H1 (cell line): Measurements from ENCODE around the gene DAZL. TPM values are rescaled to one million over a fixed set of nuclear protein-coding genes. Genes with fewer than 3 reads are reported as not detected.

Experiments
- CTCF ChIA-PET: fragments of 300-600 bp; sonication (Branson Sonifier 250); formaldehyde crosslinking; loops from one replicate; lab custom pipeline; 2021; ENCODE audit not compliant: partially characterized antibody; lab: Charles Lee
- POLR2A ChIA-PET: fragments of 300-600 bp; sonication (Branson Sonifier 250); formaldehyde crosslinking; loops from one replicate; lab custom pipeline; 2021; ENCODE audit warnings: inconsistent platforms; ENCODE audit not compliant: partially characterized antibody; lab: Charles Lee
- DNase-seq, 2 experiments: peaks; one replicate each; pipeline versions ENCODE4 v3.0.0 to v3.0.0-alpha.2; 2010 to 2022; ENCODE audit warnings: low spot score in 2 of 2, low read depth in 1 of 2, mixed read lengths in 1 of 2
- FAIRE-seq: peaks from 2 replicates; lab custom pipeline; 2011; peaks lifted over from hg19 to GRCh38; lab: Jason Lieb, UNC
- H2AFZ ChIP-seq: 2 replicates; pipeline ENCODE4 v1.8.1; 2012; ENCODE audit warnings: low read length, inconsistent platforms
- H2AK5ac ChIP-seq: 2 replicates; pipeline ENCODE4 v1.6.1; 2013; ENCODE audit warnings: low read depth, low read length
- H2BK120ac ChIP-seq: replicated peaks from 2 replicates; pipeline ENCODE3; 2013; ENCODE audit warnings: low read depth, low read length, inconsistent platforms
- H2BK12ac ChIP-seq: 2 replicates; pipeline ENCODE4 v1.6.1; 2013; ENCODE audit warnings: low read depth, low read length
- H2BK15ac ChIP-seq: 2 replicates; pipeline ENCODE4 v1.6.1; 2013; ENCODE audit warnings: low read length
- H2BK20ac ChIP-seq: 2 replicates; pipeline ENCODE4 v1.6.1; 2013; ENCODE audit warnings: low read length
- H2BK5ac ChIP-seq: 2 replicates; pipeline ENCODE4 v1.6.1; 2013; ENCODE audit warnings: low read depth, low read length
- H3K14ac ChIP-seq: 2 replicates; pipeline ENCODE4 v1.6.1; 2013; ENCODE audit warnings: inconsistent platforms; ENCODE audit not compliant: insufficient read length
- H3K18ac ChIP-seq: 2 replicates; pipeline ENCODE4 v1.6.1; 2013; ENCODE audit warnings: low read length; ENCODE audit errors: extremely low read depth
- H3K23ac ChIP-seq: 2 replicates; pipeline ENCODE4 v1.6.1; 2013; ENCODE audit warnings: inconsistent platforms; ENCODE audit not compliant: insufficient read length
- H3K23me2 ChIP-seq: 2 replicates; pipeline ENCODE4 v1.6.1; 2013; ENCODE audit warnings: low read depth, low read length
- H3K27ac ChIP-seq: 2 replicates; pipeline ENCODE4 v1.6.1; 2011; ENCODE audit warnings: low read depth, low read length, inconsistent platforms
- H3K27me3 ChIP-seq, 4 experiments: replicated peaks in 1 of 4; 1 replicate in 1 of 4; 2 replicates in 3 of 4; pipeline versions ENCODE4 v1.6.1 to v1.8.1; 2011 to 2013; ENCODE audit warnings: low read length in 3 of 4, mild to moderate bottlenecking in 3 of 4, inconsistent platforms in 2 of 4, mixed read lengths in 2 of 4, moderate library complexity in 1 of 4; ENCODE audit not compliant: control insufficient read depth in 3 of 4, insufficient read depth in 3 of 4; ENCODE audit errors: extremely low read depth in 1 of 4
- H3K36me3 ChIP-seq, 4 experiments: 2 replicates each; pipeline versions ENCODE4 v1.6.1 to v1.8.1; 2011 to 2013; ENCODE audit warnings: mild to moderate bottlenecking in 4 of 4, low read length in 3 of 4, moderate library complexity in 2 of 4, control low read depth in 1 of 4, inconsistent platforms in 1 of 4; ENCODE audit not compliant: insufficient read depth in 4 of 4, control insufficient read depth in 2 of 4
- H3K4ac ChIP-seq: replicated peaks from 2 replicates; pipeline ENCODE3; 2013; ENCODE audit warnings: low read length, low read depth, mixed read lengths, inconsistent platforms; ENCODE audit not compliant: insufficient read length
- H3K4me1 ChIP-seq, 4 experiments: replicated peaks in 1 of 4; 1 replicate in 1 of 4; 2 replicates in 3 of 4; pipeline versions ENCODE4 v1.6.1 to v1.8.1; 2011 to 2013; ENCODE audit warnings: low read length in 3 of 4, inconsistent platforms in 2 of 4, mixed read lengths in 1 of 4; ENCODE audit not compliant: insufficient read depth in 4 of 4, control insufficient read depth in 3 of 4
- H3K4me2 ChIP-seq, 2 experiments: 2 replicates each; pipeline versions ENCODE4 v1.6.1 to v1.8.1; 2011 to 2013; ENCODE audit warnings: low read depth in 2 of 2, low read length in 2 of 2, control low read depth in 1 of 2, inconsistent platforms in 1 of 2, mild to moderate bottlenecking in 1 of 2; ENCODE audit not compliant: insufficient read depth in 1 of 2
- H3K4me3 ChIP-seq, 4 experiments: fragments of 200-600, 300-600 bp in 1 of 4; sonication (generic), shearing (Covaris generic), sonication (Bioruptor Twin) in 1 of 4; 2 replicates each; pipeline versions ENCODE4 v1.5.1 to v1.8.1; 2011 to 2016; ENCODE audit warnings: low read length in 4 of 4, low read depth in 3 of 4, control low read depth in 2 of 4, inconsistent platforms in 2 of 4, mild to moderate bottlenecking in 2 of 4, mixed read lengths in 1 of 4, moderate library complexity in 1 of 4; ENCODE audit not compliant: insufficient read depth in 2 of 4; ENCODE audit errors: extremely low read depth in 1 of 4
- H3K56ac ChIP-seq: replicated peaks from 2 replicates; pipeline ENCODE3; 2013; ENCODE audit warnings: low read depth, mild to moderate bottlenecking, mixed read lengths, low read length, inconsistent platforms; ENCODE audit not compliant: insufficient read length
- H3K79me1 ChIP-seq: 2 replicates; pipeline ENCODE4 v1.6.1; 2013; ENCODE audit warnings: low read depth, low read length, control low read depth
- H3K79me2 ChIP-seq, 2 experiments: 2 replicates each; pipeline versions ENCODE4 v1.6.1 to v1.8.1; 2012 to 2013; ENCODE audit warnings: low read length in 2 of 2, mild to moderate bottlenecking in 2 of 2, inconsistent platforms in 1 of 2; ENCODE audit not compliant: insufficient read depth in 2 of 2, control insufficient read depth in 1 of 2
- H3K9ac ChIP-seq, 4 experiments: replicated peaks in 1 of 4; 1 replicate in 1 of 4; 2 replicates in 3 of 4; pipeline versions ENCODE4 v1.6.1 to v1.8.1; 2011 to 2013; ENCODE audit warnings: low read depth in 3 of 4, low read length in 3 of 4, control low read depth in 2 of 4, mild to moderate bottlenecking in 2 of 4, moderate library complexity in 2 of 4, inconsistent platforms in 1 of 4; ENCODE audit errors: extremely low read depth in 1 of 4
- H3K9me3 ChIP-seq, 2 experiments: 2 replicates each; pipeline versions ENCODE4 v1.6.1 to v1.8.1; 2012 to 2013; ENCODE audit warnings: mild to moderate bottlenecking in 2 of 2, moderate library complexity in 2 of 2, control low read depth in 1 of 2, inconsistent platforms in 1 of 2, low read depth in 1 of 2, low read length in 1 of 2, mixed read lengths in 1 of 2; ENCODE audit not compliant: insufficient read depth in 2 of 2
- H4K20me1 ChIP-seq, 2 experiments: replicated peaks in 1 of 2; 2 replicates each; pipeline versions ENCODE3 to v1.8.1; 2011 to 2013; ENCODE audit warnings: inconsistent platforms in 2 of 2, low read length in 2 of 2, mild to moderate bottlenecking in 1 of 2; ENCODE audit not compliant: insufficient read depth in 2 of 2, control insufficient read depth in 1 of 2
- H4K5ac ChIP-seq: 2 replicates; pipeline ENCODE4 v1.6.1; 2013; ENCODE audit warnings: low read length, low read depth, mixed read lengths, inconsistent platforms; ENCODE audit not compliant: insufficient read length
- H4K8ac ChIP-seq: 2 replicates; pipeline ENCODE4 v1.8.0; 2013; ENCODE audit warnings: mild to moderate bottlenecking, moderate library complexity, low read length, inconsistent platforms; ENCODE audit not compliant: insufficient read depth; ENCODE audit errors: extremely low read depth
- H4K91ac ChIP-seq: replicated peaks from 2 replicates; pipeline ENCODE3; 2013; ENCODE audit warnings: low read length, mixed read lengths, inconsistent platforms; ENCODE audit not compliant: insufficient read length
- CHD1 ChIP-seq: IDR thresholded peaks from 2 replicates; pipeline ENCODE4 v1.6.1; 2012; ENCODE audit warnings: low read depth, low read length, improper control_type of control experiment
- CHD2 ChIP-seq: IDR thresholded peaks from 2 replicates; pipeline ENCODE4 v1.6.1; 2012; ENCODE audit warnings: low read length, improper control_type of control experiment
- HDAC2 ChIP-seq, 2 experiments: fragments of 300-600 bp in 1 of 2; sonication (generic) in 1 of 2; IDR thresholded peaks; 2 replicates each; pipeline ENCODE4 v1.6.1; 2011 to 2012; ENCODE audit warnings: low read depth in 2 of 2, low read length in 2 of 2, mild to moderate bottlenecking in 2 of 2, moderate library complexity in 2 of 2, borderline replicate concordance in 1 of 2, inconsistent platforms in 1 of 2
- HDAC6 ChIP-seq: IDR thresholded peaks from one replicate; pipeline ENCODE4 v1.7.1; 2012; ENCODE audit warnings: low read depth, mild to moderate bottlenecking, inconsistent platforms, low read length, moderate library complexity
- JUND ChIP-seq: IDR thresholded peaks from 2 replicates; pipeline ENCODE4 v1.6.1; 2011; ENCODE audit warnings: mild to moderate bottlenecking, improper control_type of control experiment, low read length
- NANOG ChIP-seq: IDR thresholded peaks from 2 replicates; pipeline ENCODE4 v1.6.1; 2011; ENCODE audit warnings: low read length, low read depth, mild to moderate bottlenecking, inconsistent platforms; ENCODE audit not compliant: insufficient read depth, poor library complexity, severe bottlenecking
- PHF8 ChIP-seq: fragments of 200-600 bp; sonication (generic); conservative IDR thresholded peaks from 2 replicates; pipeline ENCODE4 v1.7.1; 2012; ENCODE audit warnings: low read depth, mild to moderate bottlenecking, inconsistent platforms, low read length, moderate library complexity
- SIX5 ChIP-seq: IDR thresholded peaks from 2 replicates; pipeline ENCODE4 v1.6.1; 2011; ENCODE audit warnings: mild to moderate bottlenecking, low read depth, low read length
- SP2 ChIP-seq: IDR thresholded peaks from 2 replicates; pipeline ENCODE4 v1.6.1; 2012; ENCODE audit warnings: mild to moderate bottlenecking, low read length, inconsistent platforms
- SUZ12 ChIP-seq: fragments of 200-600 bp; sonication (generic); IDR thresholded peaks from 2 replicates; pipeline ENCODE4 v1.6.1; 2012; ENCODE audit warnings: mild to moderate bottlenecking, inconsistent platforms, low read length, moderate library complexity, mixed read lengths
- TEAD4 ChIP-seq: IDR thresholded peaks from 2 replicates; pipeline ENCODE4 v1.6.1; 2012; ENCODE audit warnings: low read depth, low read length, inconsistent platforms, mixed read lengths
- YY1 ChIP-seq: IDR thresholded peaks from 2 replicates; pipeline ENCODE4 v1.6.1; 2011; ENCODE audit warnings: low read depth, mild to moderate bottlenecking, low read length
- WGBS, 2 experiments: shearing (Covaris generic) in 1 of 2; methylation state at CpG; one replicate each; pipeline versions ENCODE4 v1.1.6 to v1.1.7; 2013 to 2015; ENCODE audit warnings: low lambda C conversion rate in 2 of 2, mixed read lengths in 2 of 2, inconsistent platforms in 1 of 2, low coverage in 1 of 2, missing lambda C conversion rate in 1 of 2; ENCODE audit not compliant: insufficient replicate concordance in 2 of 2, insufficient coverage in 1 of 2, insufficient read length in 1 of 2; ENCODE audit errors: extremely low coverage in 1 of 2, missing lambda C conversion rate in 1 of 2; 5-methylcytosine and 5-hydroxymethylcytosine counted together
- polyA plus RNA-seq, 7 experiments: library from polyadenylated mRNA; depleted of rRNA in 3 of 7; stranded (reverse) in 5 of 7; unstranded in 2 of 7; fragments of >200 nt in 5 of 7; fragments of 200-250 nt in 2 of 7; gene quantifications; 1 replicate in 5 of 7; 2 replicates in 1 of 7; 4 replicates in 1 of 7; pipeline versions ENCODE4 v1.2.1 to v1.2.3, GENCODE V29; 2011 to 2013; ENCODE audit warnings: missing spikeins in 2 of 7, mixed read lengths in 2 of 7
- total RNA-seq: library from RNA; stranded (reverse); fragmentation: NEBNext Ultra II Directional; extraction: Animal tissue kit (Norgen Biotek cat#: 25700); gene quantifications from 2 replicates; pipeline ENCODE4 v1.2.1, GENCODE V29; 2021

The DAZL gene
- total and polyA plus RNA-seq, 2 of the 8 experiments (the other 6 are each of a cell fraction or from before 2014, with no cell fraction given): 3.4 to 5.9 TPM

GRCh38 chr3:16608816-16609215, 3.6 kb upstream of the DAZL start:
- WGBS, 2 experiments: 42% methylated on average over 2 of the region's 2 CpGs; no CpG with 5 or more reads in 1 of the 2 experiments
- ChIA-PET CTCF (interaction anchor here (0.7 to 1.4 kb wide), 5 partner anchors 13 to 1035 kb away, joined by 3 to 4 read pairs (median 3); no protein-coding TSS in a partner anchor), POLR2A (no interaction called here)
- Histone ChIP-seq H3K9me3 (peaks cover 0 to 16% of the 10 kb centered on the region in 2 experiments; a peak in 1 of 4 replicates), H3K79me2 (no peaks in the 10 kb centered on the region), H3K36me3 (peaks cover 0 to 13% (median 0%) of the 10 kb centered on the region in 4 experiments; a peak in 2 of 8 replicates), H3K4me2 (0 out of 4 replicates have a peak overlapping the region, but pooled peaks of 1 of the 2 experiments have one; percentile 1), H3K27ac (no peak overlapping the region; the same call in 1 of the 2 replicates), H2AK5ac (no peak overlapping the region), H3K56ac (no peak overlapping the region), H4K91ac (no peak overlapping the region), H3K79me1 (no peaks in the 10 kb centered on the region), H2BK5ac (peak overlapping the region; percentile 60; the same call in 1 of the 2 replicates), H2BK120ac (no peak overlapping the region), H2BK20ac (no peak overlapping the region), H3K9ac (no peak overlapping the region), H4K20me1 (no peaks in the 10 kb centered on the region), H3K4me1 (peaks cover 0 to 5% (median 2%) of the 10 kb centered on the region in 4 experiments; a peak in 2 of 7 replicates), H3K4me3 (no peak overlapping the region), H3K23me2 (no peaks in the 10 kb centered on the region), H2AFZ (no peak overlapping the region), H3K27me3 (no peaks in the 10 kb centered on the region), H3K4ac (no peak overlapping the region), H4K5ac (peak overlapping the region; percentile 56)
- DNase-seq: no peak
- TF ChIP-seq YY1 (no peak), TEAD4 (no peak), NANOG (no peak), CHD1 (no peak), HDAC2 (IDR thresholded peaks at IDR 0.05; ENCODE audit: borderline replicate concordance in 1 of 2, low read depth in 2 of 2, low read length in 2 of 2) (no peak), HDAC6 (no peak), SP2 (no peak), PHF8 (no peak), SIX5 (no peak), CHD2 (no peak), JUND (no peak), SUZ12 (no peak)
- TF ChIP-seq, all 59 proteins: peak for 0
- no peak overlapping the region for H3K23ac ChIP-seq
- peak overlapping the region; percentile 42; the same call in 1 of the 2 replicates for H2BK12ac ChIP-seq
- H3K18ac ChIP-seq: peak overlapping the region; percentile 84; the same call in 1 of the 2 replicates
- no peak overlapping the region for H4K8ac ChIP-seq
- no peak overlapping the region for H3K14ac ChIP-seq
- no peak overlapping the region for H2BK15ac ChIP-seq
- no peak for FAIRE-seq
